NCI-H1930 (cell line): ENCODE data around the gene HEATR1.

Experiments used
- DNase-seq, 2 experiments: peaks; one replicate each; lab custom pipeline; 2025; lab: John Stamatoyannopoulos, UW

Gene HEATR1

DNA sequence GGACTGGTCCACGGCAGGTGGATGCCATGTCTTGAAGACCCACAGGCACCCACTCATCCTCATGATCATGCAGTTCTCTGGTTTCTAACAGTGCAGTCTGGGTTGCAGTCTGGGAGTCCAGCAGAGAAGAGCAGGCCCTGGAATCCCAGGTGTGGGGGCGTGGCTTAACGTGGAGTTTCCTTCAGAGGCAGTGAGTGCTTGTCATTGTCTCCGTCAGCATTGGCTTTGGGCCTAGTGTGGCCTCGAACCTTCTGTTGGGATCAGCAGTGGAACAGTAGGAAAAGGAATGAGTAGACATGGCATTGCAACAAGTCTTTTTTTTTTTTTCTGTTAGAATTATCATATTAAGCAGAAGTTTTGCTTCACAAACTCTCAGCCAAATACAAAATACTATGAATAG, 67.8 kb downstream of the HEATR1 start:
- DNase-seq: no peak

DNA sequence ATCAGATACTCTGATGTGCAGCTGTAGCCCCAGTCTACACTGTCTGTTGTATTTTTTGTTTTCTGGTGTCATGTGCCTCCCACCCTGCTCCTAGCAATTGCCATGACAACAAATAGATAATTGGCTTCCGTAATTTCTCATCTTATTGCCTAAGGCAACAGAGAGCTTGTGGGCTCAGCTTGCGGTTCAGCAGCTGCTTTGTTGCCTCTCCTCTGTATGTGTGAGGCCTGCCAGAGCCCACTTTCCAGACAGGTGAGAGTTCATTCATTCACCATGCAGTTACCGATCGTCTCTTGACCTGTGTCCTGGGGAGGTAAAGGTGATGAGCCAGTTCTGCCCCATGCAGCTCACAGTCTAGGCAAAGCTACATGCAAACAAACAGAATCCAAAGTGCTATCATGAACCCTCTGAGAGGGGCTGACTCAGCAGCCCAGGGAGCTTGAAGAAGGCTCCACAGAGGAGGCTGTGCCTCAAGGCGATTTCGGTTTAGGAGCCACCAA, 68.6 kb downstream of the HEATR1 start:
- peak; percentile 76 to 79 for DNase-seq

DNA sequence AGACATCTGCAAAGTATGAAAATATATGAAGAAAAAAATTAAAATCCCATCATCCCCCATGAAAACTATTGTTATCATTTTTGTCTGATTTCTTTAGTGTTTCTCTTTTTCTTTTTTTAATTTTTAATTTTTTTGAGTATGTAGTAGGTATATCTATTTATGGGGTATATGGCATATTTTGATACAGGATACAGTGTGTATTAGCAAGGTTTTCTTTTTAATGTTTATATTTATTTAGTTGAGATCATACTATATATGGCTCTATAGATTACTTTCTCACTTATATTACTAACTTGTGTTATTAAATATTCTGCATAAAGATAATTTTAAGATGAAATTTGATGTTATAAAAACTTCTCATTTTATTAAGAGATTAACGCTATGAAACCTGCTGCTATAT, 69.1 kb downstream of the HEATR1 start:
- DNase-seq: no peak

DNA sequence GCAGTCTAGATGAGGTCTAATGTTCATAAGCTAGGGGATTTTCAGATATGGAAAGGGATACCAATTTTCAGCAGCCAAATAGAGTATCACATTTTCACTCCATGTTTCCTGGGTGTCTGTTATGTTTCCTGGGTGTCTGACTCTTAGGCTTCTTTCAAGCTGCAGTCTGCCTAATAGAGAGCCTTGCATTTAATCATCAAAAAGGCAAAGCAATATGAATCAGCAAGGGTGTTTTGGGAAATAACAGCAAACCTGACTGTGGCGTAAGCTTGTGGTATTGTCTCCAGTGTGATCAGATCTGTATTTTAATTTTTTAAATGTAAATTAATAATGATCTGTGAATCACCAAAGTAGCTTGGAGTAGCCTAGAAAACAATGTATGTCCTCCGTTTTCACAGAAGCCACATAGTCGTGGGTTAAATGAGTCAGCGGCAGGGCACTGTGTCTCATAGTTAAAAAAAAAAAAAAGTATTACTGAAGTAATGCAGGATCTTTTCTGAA, 70.1 kb downstream of the HEATR1 start:
- DNase-seq: no peak

GRCh38 chr1:236532850-236533249, 71.5 kb downstream of the HEATR1 start:
- no peak for DNase-seq

DNA sequence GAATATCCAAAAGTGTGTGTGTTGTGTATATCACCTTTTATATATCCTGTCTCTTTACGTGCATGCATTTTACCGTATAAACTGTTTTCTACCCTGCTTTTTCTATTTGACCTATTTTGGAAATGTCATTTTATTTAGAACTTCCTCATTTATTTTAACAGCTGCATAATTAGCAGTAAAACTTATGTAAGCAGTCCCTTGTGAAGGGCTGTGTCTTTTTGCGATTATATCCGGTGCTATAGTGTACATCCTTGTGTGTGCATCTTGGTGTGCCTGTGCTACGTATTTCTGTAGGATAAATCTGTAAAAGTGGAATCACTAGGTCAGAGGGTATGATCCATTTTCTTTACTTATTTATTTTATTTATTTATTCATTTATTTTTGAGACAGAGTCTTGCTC, 73.4 kb downstream of the HEATR1 start:
- no peak for DNase-seq

GRCh38 chr1:236530286-236530685, 74.0 kb downstream of the HEATR1 start:
- DNase-seq: no peak

GRCh38 chr1:236526079-236526478, 78.2 kb downstream of the HEATR1 start:
- DNase-seq: no peak

DNA sequence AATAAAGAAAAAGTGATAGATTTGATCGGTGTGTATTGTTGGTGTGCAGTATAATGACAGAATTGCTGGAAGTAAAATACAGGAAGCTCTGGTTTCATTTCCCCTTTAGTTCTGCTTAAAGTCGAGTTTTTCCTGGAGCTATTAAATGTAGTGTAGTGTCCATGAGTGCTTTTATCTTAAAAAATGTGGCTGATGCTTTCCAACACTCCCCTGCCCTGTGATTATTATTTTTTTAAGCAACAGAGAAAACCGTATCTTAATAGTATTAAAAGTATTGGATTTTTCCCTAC, 79.5 kb downstream of the HEATR1 start:
- DNase-seq: no peak

DNA sequence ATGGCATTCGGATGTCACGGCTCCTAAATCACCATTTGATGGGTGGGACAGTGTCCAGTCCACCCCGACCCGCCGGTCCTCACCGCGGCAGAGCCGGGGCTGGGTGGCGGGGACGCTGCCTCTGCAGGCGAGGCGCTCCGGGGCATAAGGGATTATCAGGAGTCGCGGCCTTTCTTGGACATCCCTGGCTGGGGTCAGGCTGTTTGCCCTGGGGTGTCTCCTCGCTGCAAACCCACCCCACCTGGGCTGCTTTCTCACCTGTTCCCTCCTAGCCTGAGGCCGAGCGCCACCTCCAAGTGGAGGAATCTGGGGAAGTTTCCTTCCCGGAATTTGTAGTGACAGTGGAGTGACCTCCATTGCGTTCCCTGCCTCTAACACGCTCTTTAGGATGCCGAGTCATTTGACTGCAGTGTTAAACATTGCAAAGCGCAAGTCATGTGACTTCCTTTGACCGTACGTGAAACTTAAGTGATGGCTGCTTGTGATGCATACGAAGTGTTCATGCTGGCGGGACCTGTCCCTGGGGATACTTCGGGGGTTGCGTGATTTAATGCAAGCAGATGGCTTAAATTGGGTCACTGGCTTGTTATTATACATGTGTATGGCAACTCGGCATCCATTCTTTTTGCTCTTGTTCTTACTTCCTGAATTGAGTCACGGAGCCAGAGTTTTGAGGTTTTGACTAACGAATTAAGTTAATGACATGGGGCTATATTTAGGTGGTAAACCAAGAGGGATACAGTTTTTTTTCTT, 80.0 kb downstream of the HEATR1 start:
- peak; percentile 49 to 58 for DNase-seq

DNA sequence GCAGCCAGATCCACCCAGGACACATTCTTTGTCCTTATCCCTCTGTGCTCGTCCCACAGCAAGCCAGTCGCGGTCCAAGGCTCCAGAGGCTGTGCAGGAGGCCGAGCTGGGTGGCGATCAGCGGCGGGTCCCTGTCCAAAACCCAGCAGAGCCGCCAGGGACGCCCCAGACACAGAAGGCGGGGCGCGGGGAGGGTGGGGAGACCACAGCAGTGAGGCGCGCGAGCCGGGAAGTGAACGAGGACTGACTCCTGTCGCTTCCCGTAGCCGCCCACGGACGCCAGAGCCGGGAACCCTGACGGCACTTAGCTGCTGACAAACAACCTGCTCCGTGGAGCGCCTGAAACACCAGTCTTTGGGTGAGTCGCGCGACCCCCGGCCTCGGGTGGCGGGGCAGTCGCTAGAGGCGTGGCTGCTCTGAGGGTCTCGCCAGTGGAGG, 80.6 kb downstream of the HEATR1 start, which contains the start of gene LGALS8:
Gene LGALS8, plus strand, starts transcription at position 279 of the 438 bp plus-strand sequence. CDS start 2,089 bp downstream, outside the sequence.
- DNase-seq: peak; percentile 31 to 47

- DNase-seq: no peak
These were observed 81.2 kb downstream of the HEATR1 start for GRCh38 chr1:236522937-236523703.

GRCh38 chr1:236520445-236521005, 83.8 kb downstream of the HEATR1 start:
- no peak for DNase-seq

- DNase-seq: no peak
These were observed 86.0 kb downstream of the HEATR1 start for GRCh38 chr1:236518322-236518721.

- no peak for DNase-seq
These were observed 87.2 kb downstream of the HEATR1 start for GRCh38 chr1:236516929-236517704.

DNA sequence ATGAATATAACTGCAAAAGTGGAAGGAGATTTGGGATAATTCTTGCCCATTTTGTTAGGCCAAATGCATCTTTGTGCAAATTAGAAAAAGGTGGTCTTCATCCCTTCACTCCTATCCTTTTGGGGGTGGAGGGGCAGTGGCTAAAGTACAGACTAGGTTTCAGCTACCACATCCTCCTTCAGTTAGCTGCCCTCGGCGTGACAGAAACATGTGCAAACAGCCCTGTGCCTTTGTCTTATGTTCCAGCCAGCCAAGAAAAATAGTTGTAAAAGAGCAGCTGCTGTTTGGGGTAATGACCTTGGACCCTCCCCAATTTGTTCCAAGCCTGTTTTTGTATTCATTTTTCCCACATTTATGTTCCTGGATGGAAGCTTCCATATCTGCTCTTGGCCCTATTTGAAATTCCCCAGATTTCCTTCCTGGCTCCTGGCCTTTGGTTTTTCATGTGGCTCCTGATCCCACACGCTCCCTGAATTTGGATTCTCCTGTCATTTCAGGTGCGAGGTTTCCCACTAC, 88.8 kb downstream of the HEATR1 start:
- no peak for DNase-seq

GRCh38 chr1:236514703-236515442, 89.4 kb downstream of the HEATR1 start:
- DNase-seq: no peak

- DNase-seq: no peak
These were observed 92.4 kb downstream of the HEATR1 start for GRCh38 chr1:236511735-236512418.

DNA sequence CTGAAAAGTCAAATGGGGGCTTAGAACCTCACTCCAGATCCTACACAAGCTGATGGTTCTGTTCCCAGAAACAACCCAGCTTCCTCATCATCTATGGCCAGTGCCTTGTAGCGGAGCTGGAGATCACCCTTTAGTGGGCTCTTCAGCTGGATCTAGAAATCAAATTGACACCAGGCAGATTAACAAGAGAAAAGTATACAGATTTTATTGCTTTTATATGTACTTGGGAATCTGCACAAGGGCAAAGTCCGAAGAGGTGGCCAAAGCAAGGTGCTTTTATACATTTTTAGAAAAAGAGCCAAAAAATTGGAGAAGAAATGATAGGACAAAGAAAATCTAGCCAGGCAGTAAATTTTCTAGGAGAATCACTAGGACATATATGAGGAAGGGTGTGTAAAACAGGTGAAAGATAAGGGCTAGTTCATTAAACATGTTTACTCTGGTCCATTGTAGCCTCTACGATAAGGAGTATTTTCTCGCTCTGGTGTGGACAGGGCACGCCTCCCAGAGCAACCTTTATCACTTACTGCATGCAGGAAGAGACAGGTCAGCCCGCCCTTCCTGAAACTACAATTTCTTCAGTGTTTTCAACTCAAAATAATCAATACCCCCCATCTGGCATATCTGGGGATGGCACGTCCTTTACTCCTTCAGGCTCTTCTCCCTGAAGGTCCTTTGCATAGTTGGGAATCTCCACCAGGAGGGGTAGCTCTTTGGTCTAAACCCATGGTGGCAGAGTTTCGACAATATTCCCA, 94.5 kb downstream of the HEATR1 start:
- DNase-seq: no peak

GRCh38 chr1:236509203-236509602, 95.1 kb downstream of the HEATR1 start:
- no peak for DNase-seq
